ENCODE data around the gene ZC3HAV1L. TPM values are rescaled to one million over a fixed set of nuclear protein-coding genes. Genes with fewer than 3 reads are reported as not detected.

The ZC3HAV1L gene
- total and polyA plus RNA-seq, 10 of the 15 experiments (the other 5 are each of a cell fraction or from before 2014, with no cell fraction given), result 0.09 to 16.3 (median 4.9) TPM

DNA sequence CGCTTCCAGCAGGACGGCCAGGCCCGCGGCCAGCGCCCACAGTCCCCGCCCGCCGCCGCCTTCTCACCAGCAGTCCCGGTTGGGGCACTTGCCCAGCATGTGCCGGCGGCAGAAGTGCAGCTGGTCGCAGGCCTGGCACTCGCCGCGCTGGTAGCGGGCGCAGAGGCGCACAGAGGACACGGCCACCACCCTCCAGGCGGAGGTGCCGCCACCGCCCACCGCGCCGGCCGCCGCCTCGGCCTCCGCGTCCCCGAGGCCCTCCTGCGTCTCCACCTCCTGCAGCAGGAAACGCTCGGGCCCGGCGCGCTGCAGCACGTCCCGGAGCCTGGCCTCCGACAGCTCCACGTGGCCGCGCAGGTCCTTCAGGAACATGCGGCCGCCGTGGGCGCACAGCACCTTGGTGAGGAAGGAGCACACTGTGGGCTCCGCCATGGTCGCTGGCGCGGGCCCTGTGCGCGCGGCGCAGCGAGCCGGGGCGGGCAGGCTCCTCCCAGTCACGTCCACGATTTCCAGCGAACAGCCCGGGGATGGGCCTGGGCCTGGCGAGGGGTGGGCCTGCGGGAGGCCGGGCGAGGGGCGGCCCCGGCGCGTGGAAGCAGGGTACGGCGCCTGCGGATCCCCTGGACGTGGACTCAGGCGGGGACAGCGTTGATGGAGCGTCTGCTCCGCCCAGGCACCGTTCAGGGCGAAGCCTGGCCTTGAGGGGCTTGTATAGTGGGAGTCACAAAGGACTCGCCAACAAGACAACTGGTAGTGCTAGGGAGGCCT is at the start of gene ZC3HAV1L (continued):
- TF ChIP-seq ZSCAN29 (IDR thresholded peaks at IDR 0.05) (0 out of 2 replicates have a peak, but pooled peaks have one; percentile 8), POLR2AphosphoS5 (IDR thresholded peaks at IDR 0.05; ENCODE audit: low read length) (peak; percentile 65; the same call in 1 of the 2 replicates), YY1 (IDR thresholded peaks at IDR 0.05; ENCODE audit: low read depth, low read length) (peak; percentile 84), KDM1A (IDR thresholded peaks at IDR 0.05; ENCODE audit: borderline replicate concordance) (no peak), TAF1 (IDR thresholded peaks at IDR 0.05; ENCODE audit: borderline replicate concordance, low read depth, low read length) (peak; percentile 72; the same call in 1 of the 2 replicates), NR2F1 (conservative IDR thresholded peaks at IDR 0.05) (0 out of 2 replicates have a peak, but pooled peaks have one; percentile 13), ZNF622 (IDR thresholded peaks at IDR 0.05) (no peak), MXI1 (IDR thresholded peaks at IDR 0.05; ENCODE audit: low read depth, low read length) (peak; percentile 76), POLR2A (IDR thresholded peaks at IDR 0.05; ENCODE audit: low read depth, low read length) (peak; percentile 95), CBFB (IDR thresholded peaks at IDR 0.05; ENCODE audit: low read depth) (no peak), CREM (IDR thresholded peaks at IDR 0.05; ENCODE audit: low read depth) (0 out of 2 replicates have a peak, but pooled peaks have one; percentile 9), ZNF207 (IDR thresholded peaks at IDR 0.05; ENCODE audit: borderline replicate concordance) (0 out of 2 replicates have a peak, but pooled peaks have one; percentile 33), BHLHE40 (IDR thresholded peaks at IDR 0.05; ENCODE audit: borderline replicate concordance in 1 of 2, low read depth in 2 of 2, low read length in 1 of 2) (peak; percentile 26 to 73; a peak in 2 of 4 replicates), DPF2 (IDR thresholded peaks at IDR 0.05) (peak; percentile 82), BACH1 (IDR thresholded peaks at IDR 0.05; ENCODE audit: borderline replicate concordance) (peak; percentile 17; the same call in 1 of the 2 replicates), CBX5 (IDR thresholded peaks at IDR 0.05; ENCODE audit: low read depth) (no peak), RB1 (IDR thresholded peaks at IDR 0.05; ENCODE audit: borderline replicate concordance) (0 out of 2 replicates have a peak, but pooled peaks have one; percentile 39)
- TF ChIP-seq, protein P1, sequence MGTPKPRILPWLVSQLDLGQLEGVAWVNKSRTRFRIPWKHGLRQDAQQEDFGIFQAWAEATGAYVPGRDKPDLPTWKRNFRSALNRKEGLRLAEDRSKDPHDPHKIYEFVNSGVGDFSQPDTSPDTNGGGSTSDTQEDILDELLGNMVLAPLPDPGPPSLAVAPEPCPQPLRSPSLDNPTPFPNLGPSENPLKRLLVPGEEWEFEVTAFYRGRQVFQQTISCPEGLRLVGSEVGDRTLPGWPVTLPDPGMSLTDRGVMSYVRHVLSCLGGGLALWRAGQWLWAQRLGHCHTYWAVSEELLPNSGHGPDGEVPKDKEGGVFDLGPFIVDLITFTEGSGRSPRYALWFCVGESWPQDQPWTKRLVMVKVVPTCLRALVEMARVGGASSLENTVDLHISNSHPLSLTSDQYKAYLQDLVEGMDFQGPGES (IDR thresholded peaks at IDR 0.05), result no peak
- TF ChIP-seq, protein P2, sequence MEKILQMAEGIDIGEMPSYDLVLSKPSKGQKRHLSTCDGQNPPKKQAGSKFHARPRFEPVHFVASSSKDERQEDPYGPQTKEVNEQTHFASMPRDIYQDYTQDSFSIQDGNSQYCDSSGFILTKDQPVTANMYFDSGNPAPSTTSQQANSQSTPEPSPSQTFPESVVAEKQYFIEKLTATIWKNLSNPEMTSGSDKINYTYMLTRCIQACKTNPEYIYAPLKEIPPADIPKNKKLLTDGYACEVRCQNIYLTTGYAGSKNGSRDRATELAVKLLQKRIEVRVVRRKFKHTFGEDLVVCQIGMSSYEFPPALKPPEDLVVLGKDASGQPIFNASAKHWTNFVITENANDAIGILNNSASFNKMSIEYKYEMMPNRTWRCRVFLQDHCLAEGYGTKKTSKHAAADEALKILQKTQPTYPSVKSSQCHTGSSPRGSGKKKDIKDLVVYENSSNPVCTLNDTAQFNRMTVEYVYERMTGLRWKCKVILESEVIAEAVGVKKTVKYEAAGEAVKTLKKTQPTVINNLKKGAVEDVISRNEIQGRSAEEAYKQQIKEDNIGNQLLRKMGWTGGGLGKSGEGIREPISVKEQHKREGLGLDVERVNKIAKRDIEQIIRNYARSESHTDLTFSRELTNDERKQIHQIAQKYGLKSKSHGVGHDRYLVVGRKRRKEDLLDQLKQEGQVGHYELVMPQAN (conservative IDR thresholded peaks at IDR 0.05), result peak; percentile 77; the same call in 1 of the 2 replicates
- TF ChIP-seq, protein P3, sequence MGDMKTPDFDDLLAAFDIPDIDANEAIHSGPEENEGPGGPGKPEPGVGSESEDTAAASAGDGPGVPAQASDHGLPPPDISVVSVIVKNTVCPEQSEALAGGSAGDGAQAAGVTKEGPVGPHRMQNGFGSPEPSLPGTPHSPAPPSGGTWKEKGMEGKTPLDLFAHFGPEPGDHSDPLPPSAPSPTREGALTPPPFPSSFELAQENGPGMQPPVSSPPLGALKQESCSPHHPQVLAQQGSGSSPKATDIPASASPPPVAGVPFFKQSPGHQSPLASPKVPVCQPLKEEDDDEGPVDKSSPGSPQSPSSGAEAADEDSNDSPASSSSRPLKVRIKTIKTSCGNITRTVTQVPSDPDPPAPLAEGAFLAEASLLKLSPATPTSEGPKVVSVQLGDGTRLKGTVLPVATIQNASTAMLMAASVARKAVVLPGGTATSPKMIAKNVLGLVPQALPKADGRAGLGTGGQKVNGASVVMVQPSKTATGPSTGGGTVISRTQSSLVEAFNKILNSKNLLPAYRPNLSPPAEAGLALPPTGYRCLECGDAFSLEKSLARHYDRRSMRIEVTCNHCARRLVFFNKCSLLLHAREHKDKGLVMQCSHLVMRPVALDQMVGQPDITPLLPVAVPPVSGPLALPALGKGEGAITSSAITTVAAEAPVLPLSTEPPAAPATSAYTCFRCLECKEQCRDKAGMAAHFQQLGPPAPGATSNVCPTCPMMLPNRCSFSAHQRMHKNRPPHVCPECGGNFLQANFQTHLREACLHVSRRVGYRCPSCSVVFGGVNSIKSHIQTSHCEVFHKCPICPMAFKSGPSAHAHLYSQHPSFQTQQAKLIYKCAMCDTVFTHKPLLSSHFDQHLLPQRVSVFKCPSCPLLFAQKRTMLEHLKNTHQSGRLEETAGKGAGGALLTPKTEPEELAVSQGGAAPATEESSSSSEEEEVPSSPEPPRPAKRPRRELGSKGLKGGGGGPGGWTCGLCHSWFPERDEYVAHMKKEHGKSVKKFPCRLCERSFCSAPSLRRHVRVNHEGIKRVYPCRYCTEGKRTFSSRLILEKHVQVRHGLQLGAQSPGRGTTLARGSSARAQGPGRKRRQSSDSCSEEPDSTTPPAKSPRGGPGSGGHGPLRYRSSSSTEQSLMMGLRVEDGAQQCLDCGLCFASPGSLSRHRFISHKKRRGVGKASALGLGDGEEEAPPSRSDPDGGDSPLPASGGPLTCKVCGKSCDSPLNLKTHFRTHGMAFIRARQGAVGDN (IDR thresholded peaks at IDR 0.05), result peak; percentile 84; the same call in 1 of the 2 replicates
